Measurements from ENCODE around the gene ARHGEF10L. TPM values are rescaled to one million over a fixed set of nuclear protein-coding genes. Genes with fewer than 3 reads are reported as not detected.
A peak's percentile ranks its signal among the peaks of the same experiment; 100 is the strongest.
"Not testable (repeated sequence)": the region's sequence is repeated elsewhere in the genome, so short reads cannot be mapped to it uniquely, and the experiment has no call there.

ARHGEF10L gene
- total RNA-seq, 6 experiments from 2014 or later = 11.1 to 29.0 (median 26.7) TPM

DNA sequence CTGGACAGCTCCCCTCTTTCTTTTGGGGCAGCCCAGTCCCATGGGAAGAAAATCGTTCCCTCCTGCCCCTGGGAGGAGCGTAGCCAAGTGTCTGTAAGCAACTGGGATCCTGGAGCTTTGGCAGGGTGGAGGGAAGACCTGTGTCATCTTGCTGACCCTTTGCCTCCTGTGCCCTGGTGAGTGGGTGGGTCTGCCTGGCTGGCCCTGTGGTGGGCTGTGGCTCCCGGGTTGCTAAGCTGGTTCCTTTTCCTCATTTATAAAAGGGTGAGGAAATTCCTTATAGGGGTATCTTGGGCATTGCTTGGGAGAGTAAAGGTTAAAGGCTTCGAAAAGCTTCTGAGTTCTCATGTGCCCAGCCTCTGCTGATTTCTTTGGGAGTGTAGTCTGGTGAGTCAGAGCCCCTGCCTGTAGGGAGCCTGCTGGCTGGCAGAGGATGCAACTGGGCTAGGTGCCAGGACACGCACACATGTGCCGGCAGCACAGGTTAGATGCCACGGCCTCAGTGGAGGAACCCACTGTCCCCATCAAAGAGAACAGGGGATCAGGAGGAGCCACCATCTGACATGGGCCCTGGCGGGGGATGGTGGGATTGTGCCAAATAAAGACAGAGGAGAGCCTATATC, 85.2 kb downstream of the ARHGEF10L start:
- TF ChIP-seq, protein P1, sequence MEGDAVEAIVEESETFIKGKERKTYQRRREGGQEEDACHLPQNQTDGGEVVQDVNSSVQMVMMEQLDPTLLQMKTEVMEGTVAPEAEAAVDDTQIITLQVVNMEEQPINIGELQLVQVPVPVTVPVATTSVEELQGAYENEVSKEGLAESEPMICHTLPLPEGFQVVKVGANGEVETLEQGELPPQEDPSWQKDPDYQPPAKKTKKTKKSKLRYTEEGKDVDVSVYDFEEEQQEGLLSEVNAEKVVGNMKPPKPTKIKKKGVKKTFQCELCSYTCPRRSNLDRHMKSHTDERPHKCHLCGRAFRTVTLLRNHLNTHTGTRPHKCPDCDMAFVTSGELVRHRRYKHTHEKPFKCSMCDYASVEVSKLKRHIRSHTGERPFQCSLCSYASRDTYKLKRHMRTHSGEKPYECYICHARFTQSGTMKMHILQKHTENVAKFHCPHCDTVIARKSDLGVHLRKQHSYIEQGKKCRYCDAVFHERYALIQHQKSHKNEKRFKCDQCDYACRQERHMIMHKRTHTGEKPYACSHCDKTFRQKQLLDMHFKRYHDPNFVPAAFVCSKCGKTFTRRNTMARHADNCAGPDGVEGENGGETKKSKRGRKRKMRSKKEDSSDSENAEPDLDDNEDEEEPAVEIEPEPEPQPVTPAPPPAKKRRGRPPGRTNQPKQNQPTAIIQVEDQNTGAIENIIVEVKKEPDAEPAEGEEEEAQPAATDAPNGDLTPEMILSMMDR (IDR thresholded peaks at IDR 0.05) = no peak
- H3K27ac Mint-ChIP-seq = peak overlapping the region; percentile 78
- peaks cover 22% of the 10 kb centered on the region; the same call in 1 of the 2 replicates for H3K36me3 Mint-ChIP-seq (ENCODE audit: low read depth)
- no peak overlapping the region; the same call in 1 of the 2 replicates for H3K4me3 Mint-ChIP-seq
- no peaks in the 10 kb centered on the region for H3K9me3 Mint-ChIP-seq
- DNase-seq = peak; percentile 63
- peaks cover 19% of the 10 kb centered on the region for H3K4me1 Mint-ChIP-seq (ENCODE audit: low read depth)
- no peaks in the 10 kb centered on the region; the same call in 1 of the 2 replicates for H3K27me3 Mint-ChIP-seq (ENCODE audit: insufficient read depth)

DNA sequence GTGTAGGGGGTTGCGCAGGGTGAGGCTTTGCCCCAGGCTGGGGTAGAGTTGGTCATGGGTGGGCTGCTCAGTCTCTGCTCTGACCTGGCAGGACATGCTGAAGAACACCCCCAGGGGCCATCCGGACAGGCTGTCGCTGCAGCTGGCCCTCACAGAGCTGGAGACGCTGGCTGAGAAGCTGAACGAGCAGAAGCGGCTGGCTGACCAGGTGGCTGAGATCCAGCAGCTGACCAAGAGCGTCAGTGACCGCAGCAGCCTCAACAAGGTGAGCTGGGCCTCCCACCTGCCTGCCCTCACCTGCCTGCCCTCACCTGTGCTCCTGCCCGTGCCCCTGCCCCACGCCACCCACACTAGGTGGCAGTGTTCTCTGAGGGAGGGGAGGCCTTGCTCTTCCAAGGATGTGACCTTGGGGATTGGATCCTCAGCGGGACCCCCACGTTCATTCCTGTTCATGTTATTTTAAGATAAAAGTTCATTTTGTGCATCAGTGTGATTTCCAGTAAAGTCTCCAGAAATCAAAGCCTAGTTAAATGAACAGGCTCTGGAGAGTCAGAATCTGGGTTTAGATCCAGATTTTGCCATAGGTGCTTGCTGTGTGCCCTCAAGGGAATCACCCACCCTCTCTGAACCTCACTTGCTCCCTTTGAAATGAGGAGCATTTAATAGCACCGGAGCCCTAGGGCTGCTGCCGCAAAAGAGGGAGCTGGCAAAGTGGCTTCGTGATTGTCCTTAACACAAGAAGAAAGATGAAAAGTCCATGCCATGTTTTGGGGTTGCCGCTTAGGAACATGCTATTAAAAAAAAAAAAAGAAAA, 87.9 kb downstream of the ARHGEF10L start:
- Mint-ChIP-seq H3K27ac (no peak overlapping the region), H3K4me1 (ENCODE audit: low read depth) (peaks cover 21% of the 10 kb centered on the region), H3K4me3 (no peak overlapping the region), H3K27me3 (ENCODE audit: insufficient read depth) (no peaks in the 10 kb centered on the region; the same call in 1 of the 2 replicates), H3K36me3 (ENCODE audit: low read depth) (peaks cover 20% of the 10 kb centered on the region; the same call in 1 of the 2 replicates), H3K9me3 (no peaks in the 10 kb centered on the region)
- TF ChIP-seq, protein P1 (IDR thresholded peaks at IDR 0.05) = no peak; the same call in 1 of the 2 replicates
- DNase-seq = no peak

GRCh38 chr1:17629046-17629445, 89.5 kb downstream of the ARHGEF10L start:
- not testable (repeated sequence) for H3K4me3 Mint-ChIP-seq; H3K27me3 Mint-ChIP-seq (ENCODE audit: insufficient read depth); H3K27ac Mint-ChIP-seq; H3K9me3 Mint-ChIP-seq; DNase-seq
- Mint-ChIP-seq H3K36me3 (ENCODE audit: low read depth) (peaks cover 25% of the 10 kb centered on the region; the same call in 1 of the 2 replicates), H3K4me1 (ENCODE audit: low read depth) (peaks cover 35% of the 10 kb centered on the region)

- H3K36me3 Mint-ChIP-seq (ENCODE audit: low read depth) = peaks cover 22% of the 10 kb centered on the region; the same call in 1 of the 2 replicates
- peaks cover 35% of the 10 kb centered on the region for H3K4me1 Mint-ChIP-seq (ENCODE audit: low read depth)
- H3K27me3 Mint-ChIP-seq (ENCODE audit: insufficient read depth) = no peaks in the 10 kb centered on the region; the same call in 1 of the 2 replicates
- no peak overlapping the region for H3K4me3 Mint-ChIP-seq
- no peak for DNase-seq
- no peak overlapping the region for H3K27ac Mint-ChIP-seq
- TF ChIP-seq, protein P1 (IDR thresholded peaks at IDR 0.05) = peak; percentile 70
- no peaks in the 10 kb centered on the region for H3K9me3 Mint-ChIP-seq
Observed at GRCh38 chr1:17629460-17629859, 90.0 kb downstream of the ARHGEF10L start.

- H3K36me3 Mint-ChIP-seq (ENCODE audit: low read depth) = peaks cover 19% of the 10 kb centered on the region; the same call in 1 of the 2 replicates
Observed at GRCh38 chr1:17630048-17630830, 90.7 kb downstream of the ARHGEF10L start.

More at GRCh38 chr1:17630048-17630830, 90.7 kb downstream of the ARHGEF10L start:
- no peaks in the 10 kb centered on the region for H3K9me3 Mint-ChIP-seq
- no peak for DNase-seq
- TF ChIP-seq, protein P1 (IDR thresholded peaks at IDR 0.05) = no peak
- no peaks in the 10 kb centered on the region; the same call in 1 of the 2 replicates for H3K27me3 Mint-ChIP-seq (ENCODE audit: insufficient read depth)
- H3K4me3 Mint-ChIP-seq = no peak overlapping the region
- peaks cover 29% of the 10 kb centered on the region for H3K4me1 Mint-ChIP-seq (ENCODE audit: low read depth)
- H3K27ac Mint-ChIP-seq = peak overlapping the region; percentile 21; the same call in 1 of the 2 replicates

Data from HFFc6 (cell line).